ENCODE results near the gene REXO5. TPM values are rescaled to one million over a fixed set of nuclear protein-coding genes. Genes with fewer than 3 reads are reported as not detected.
A peak's percentile ranks its signal among the peaks of the same experiment; 100 is the strongest.

The REXO5 gene
- total and polyA plus RNA-seq, 2 donors (not counting 1 experiment from before 2014, with no cell fraction given), result 0.42 to 1.3 TPM

- no peak for TF ChIP-seq CTCF (IDR thresholded peaks at IDR 0.05)
- TF ChIP-seq EZH2 (IDR thresholded peaks at IDR 0.05; ENCODE audit: borderline replicate concordance, insufficient read depth, low read depth, low read length, poor library complexity, severe bottlenecking), result no peak
- Histone ChIP-seq H3K9me3 (ENCODE audit: control extremely low read depth in 1 of 3, control insufficient read depth in 2 of 3, insufficient read depth in 1 of 3, low read length in 2 of 3) (peaks cover 0 to 5% (median 0%) of the 10 kb centered on the region in 3 donors), H4K20me1 (ENCODE audit: control insufficient read depth, insufficient read depth, low read length, poor library complexity, severe bottlenecking) (no peaks in the 10 kb centered on the region), H3K9ac (ENCODE audit: low read length) (no peak overlapping the region), H3K27ac (ENCODE audit: low read length in 2 of 2) (peak overlapping the region; percentile 36 to 63), H3K4me1 (ENCODE audit: control insufficient read depth in 2 of 2, insufficient read depth in 2 of 2, low read length in 2 of 2) (peaks cover 10 to 15% of the 10 kb centered on the region in 2 donors), H3K27me3 (replicated peaks in 1 of 4; ENCODE audit: control extremely low read depth in 1 of 4, control insufficient read depth in 3 of 4, insufficient read depth in 4 of 4, low read length in 3 of 4) (no peaks in the 10 kb centered on the region), H3K4me3 (ENCODE audit: control extremely low read depth in 1 of 5, extremely low read depth in 1 of 5, insufficient read depth in 1 of 5, low read depth in 2 of 5, low read length in 4 of 5) (no peak overlapping the region), H2AFZ (ENCODE audit: insufficient read depth, low read depth, low read length, poor library complexity, severe bottlenecking) (peak overlapping the region; percentile 82), H3K79me2 (ENCODE audit: control insufficient read depth, insufficient read depth, low read length) (peaks cover 8% of the 10 kb centered on the region), H3K4me2 (replicated peaks; ENCODE audit: low read depth, low read length, poor library complexity, severe bottlenecking) (peak overlapping the region; percentile 64), H3K36me3 (replicated peaks in 1 of 2; ENCODE audit: control extremely low read depth in 1 of 2, control insufficient read depth in 1 of 2, extremely low read depth in 1 of 2, insufficient read depth in 2 of 2, low read length in 1 of 2) (no peaks in the 10 kb centered on the region)
- Mint-ChIP-seq H3K27ac (peak overlapping the region; percentile 80), H3K27me3 (no peaks in the 10 kb centered on the region), H3K4me1 (peaks cover 13% of the 10 kb centered on the region), H3K9me3 (ENCODE audit: insufficient read depth) (no peaks in the 10 kb centered on the region), H3K4me3 (peak overlapping the region; percentile 86)
- ATAC-seq (ENCODE audit: low read depth), result no peak
- WGBS (ENCODE audit: insufficient coverage), result no CpG with 5 or more reads among the region's 3 CpGs
- CTCF ChIA-PET, result no interaction called here
- POLR2A ChIA-PET, result interaction anchor here (1.3 kb wide), 1 partner anchor 15 kb away, joined by 3 read pairs; no protein-coding TSS in a partner anchor
- intact Hi-C loops (cut with micrococcal nuclease), result loop anchor here (1.0 to 5.0 kb wide), 2 partner anchors 21 to 45 kb away; partner anchors contain the start of genes ERI2, REXO5 and THUMPD1
- no peak for DNase-seq
Observed at GRCh38 chr16:20762404-20763123, 43.8 kb upstream of the REXO5 start.

All from B cell (primary cell).